K562 (cell line): ENCODE data around the gene SAMD14. TPM values are rescaled to one million over a fixed set of nuclear protein-coding genes. Genes with fewer than 3 reads are reported as not detected.

ENCODE experiments used
- BMI1 ChIP-seq: fragments of 150-350 bp; IDR thresholded peaks from 2 replicates; pipeline ENCODE4 v1.6.1; 2014; ENCODE audit warnings: low read length
- ETV5 ChIP-seq: sonication (generic); formaldehyde crosslinking; IDR thresholded peaks from 2 replicates; pipeline ENCODE4 v1.4.0; 2020; ENCODE audit warnings: low read depth, mild to moderate bottlenecking, missing genetic modification reagents
- KDM2B ChIP-seq: fragments of 250-450 bp; sonication (Bioruptor Pico); IDR thresholded peaks from 2 replicates; pipeline ENCODE4 v1.8.0; 2021; ENCODE audit warnings: mild to moderate bottlenecking, moderate library complexity
- MECOM ChIP-seq: fragments of 250-450 bp; sonication (Bioruptor Pico); IDR thresholded peaks from 2 replicates; pipeline ENCODE4 v1.8.0; 2022; ENCODE audit warnings: inconsistent platforms
- MYC ChIP-seq, 2 experiments: fragments of 250-450 bp in 1 of 2; sonication (Bioruptor Pico) in 1 of 2; IDR thresholded peaks; 2 replicates each; pipeline versions ENCODE4 v1.5.1 to v1.6.1; 2012 to 2021; ENCODE audit warnings: low read depth in 2 of 2, borderline replicate concordance in 1 of 2, improper control_type of control experiment in 1 of 2, low read length in 1 of 2, mild to moderate bottlenecking in 1 of 2, moderate library complexity in 1 of 2
- NFE2L1 ChIP-seq: fragments of 450-650 bp; IDR thresholded peaks from 2 replicates; pipeline ENCODE4 v1.6.1; 2016; ENCODE audit warnings: missing genetic modification characterization, low read depth, mild to moderate bottlenecking, missing compliant biosample characterization, moderate library complexity, borderline replicate concordance
- TAF9B ChIP-seq: fragments of 450-650 bp; IDR thresholded peaks from 2 replicates; pipeline ENCODE4 v1.6.1; 2018; ENCODE audit warnings: mild to moderate bottlenecking; ENCODE audit not compliant: partially characterized antibody
- YBX1 ChIP-seq: fragments of 450-650 bp; IDR thresholded peaks from 2 replicates; pipeline ENCODE4 v1.7.1; 2016; ENCODE audit warnings: mild to moderate bottlenecking
- ZNF175 ChIP-seq: fragments of 200-800 bp; sonication (Bioruptor generic); IDR thresholded peaks from 2 replicates; pipeline ENCODE4 v1.6.1; 2016; ENCODE audit warnings: low read depth, mild to moderate bottlenecking, missing genetic modification characterization, missing compliant biosample characterization
- ZNF253 ChIP-seq: fragments of 250-450 bp; sonication (Bioruptor Pico); conservative IDR thresholded peaks from 2 replicates; pipeline ENCODE4 v1.6.1; 2021; ENCODE audit warnings: mild to moderate bottlenecking
- ZNF3 ChIP-seq: fragments of 250-450 bp; sonication (Bioruptor Pico); IDR thresholded peaks from 2 replicates; pipeline ENCODE4 v1.5.0; 2021; ENCODE audit warnings: mild to moderate bottlenecking, moderate library complexity
- polyA plus RNA-seq, 8 experiments: library from polyadenylated mRNA; depleted of rRNA in 4 of 8; stranded (reverse) in 5 of 8; unstranded in 3 of 8; fragments of >200 nt; fragmentation: Nextera tagmentation in 2 of 8; fragmentation: Illumina TruSeq in 1 of 8; extraction: Ambion mirVana in 2 of 8; extraction: Trizol in 1 of 8; gene quantifications; 2 replicates each; pipeline versions ENCODE4 v1.2.1 to v1.2.3, GENCODE V29; 2011 to 2014; ENCODE audit warnings: inconsistent platforms in 1 of 8, missing spikeins in 1 of 8
- total RNA-seq, 7 experiments: library from RNA; depleted of rRNA in 6 of 7; stranded (reverse); fragments of >200 nt in 6 of 7; fragmentation: Illumina TruSeq in 2 of 7; extraction: Trizol in 2 of 7; gene quantifications; 2 replicates each; pipeline versions ENCODE4 v1.2.1 to v1.2.3, GENCODE V29; 2011 to 2021; ENCODE audit warnings: low replicate concordance in 1 of 7
- TF ChIP-seq, protein P1 (sequence below), 2 experiments: fragments of 450-650 bp; formaldehyde crosslinking in 1 of 2; IDR thresholded peaks; 2 replicates each; pipeline versions ENCODE4 v1.4.0 to v1.6.1; 2014 to 2020; ENCODE audit warnings: mild to moderate bottlenecking in 2 of 2, borderline replicate concordance in 1 of 2, low read depth in 1 of 2
- TF ChIP-seq, protein P2 (sequence below): fragments of 250-450 bp; sonication (Bioruptor Pico); IDR thresholded peaks from 2 replicates; pipeline ENCODE4 v1.4.0; 2020; ENCODE audit warnings: mild to moderate bottlenecking, moderate library complexity, borderline replicate concordance

SAMD14 gene
- total and polyA plus RNA-seq, 9 of the 15 experiments (the other 6 are each of a cell fraction or from before 2014, with no cell fraction given): 0.04 to 0.07 TPM; not detected in 7

DNA sequence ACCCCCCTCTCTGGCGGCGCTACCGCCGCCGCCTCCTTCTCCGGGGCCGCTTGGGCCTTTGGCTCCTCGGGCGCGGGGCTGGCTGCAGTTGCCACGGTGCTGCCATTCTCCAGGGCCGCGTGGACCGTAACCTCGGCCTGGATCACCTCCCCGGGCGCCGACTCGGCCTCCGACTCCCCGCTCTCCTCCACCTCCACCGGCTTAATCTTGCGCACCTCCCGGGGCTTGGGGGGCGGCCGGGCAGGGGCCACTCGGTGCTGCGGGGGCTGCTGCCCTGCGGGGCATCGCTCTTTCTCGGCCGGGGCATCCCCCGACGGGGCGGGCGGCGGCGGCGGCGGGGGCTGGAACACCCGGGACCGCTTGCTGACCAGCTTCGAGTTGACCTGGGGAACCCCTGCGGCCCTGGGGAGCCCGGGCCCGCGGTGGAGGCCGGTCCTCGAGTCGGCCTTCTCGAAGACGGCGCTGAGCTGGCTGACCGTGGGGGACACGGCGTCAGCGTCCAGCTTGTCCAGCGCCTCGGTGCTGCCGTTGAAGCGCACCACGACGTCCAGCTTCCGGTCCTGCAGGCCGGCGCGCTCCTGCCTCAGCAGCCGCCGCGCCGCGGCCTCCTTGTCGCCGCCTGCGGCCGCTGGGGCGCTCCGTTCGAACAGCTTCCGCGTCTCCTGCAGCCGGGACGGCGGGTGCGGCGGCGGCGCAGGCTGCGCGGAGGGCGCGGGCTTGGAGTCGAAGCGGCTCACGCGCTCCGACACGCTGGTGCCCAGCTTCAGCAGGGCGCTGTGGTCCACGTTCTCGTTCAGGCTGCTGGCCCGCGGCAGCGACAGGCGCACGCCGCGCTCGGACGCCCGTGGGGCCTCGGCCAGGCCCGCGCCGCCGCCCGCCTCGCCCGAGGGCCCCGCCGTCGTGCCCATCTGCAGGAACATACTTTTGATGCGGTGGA, 19.7 kb upstream of the SAMD14 start (continued):
- TF ChIP-seq, protein P1, sequence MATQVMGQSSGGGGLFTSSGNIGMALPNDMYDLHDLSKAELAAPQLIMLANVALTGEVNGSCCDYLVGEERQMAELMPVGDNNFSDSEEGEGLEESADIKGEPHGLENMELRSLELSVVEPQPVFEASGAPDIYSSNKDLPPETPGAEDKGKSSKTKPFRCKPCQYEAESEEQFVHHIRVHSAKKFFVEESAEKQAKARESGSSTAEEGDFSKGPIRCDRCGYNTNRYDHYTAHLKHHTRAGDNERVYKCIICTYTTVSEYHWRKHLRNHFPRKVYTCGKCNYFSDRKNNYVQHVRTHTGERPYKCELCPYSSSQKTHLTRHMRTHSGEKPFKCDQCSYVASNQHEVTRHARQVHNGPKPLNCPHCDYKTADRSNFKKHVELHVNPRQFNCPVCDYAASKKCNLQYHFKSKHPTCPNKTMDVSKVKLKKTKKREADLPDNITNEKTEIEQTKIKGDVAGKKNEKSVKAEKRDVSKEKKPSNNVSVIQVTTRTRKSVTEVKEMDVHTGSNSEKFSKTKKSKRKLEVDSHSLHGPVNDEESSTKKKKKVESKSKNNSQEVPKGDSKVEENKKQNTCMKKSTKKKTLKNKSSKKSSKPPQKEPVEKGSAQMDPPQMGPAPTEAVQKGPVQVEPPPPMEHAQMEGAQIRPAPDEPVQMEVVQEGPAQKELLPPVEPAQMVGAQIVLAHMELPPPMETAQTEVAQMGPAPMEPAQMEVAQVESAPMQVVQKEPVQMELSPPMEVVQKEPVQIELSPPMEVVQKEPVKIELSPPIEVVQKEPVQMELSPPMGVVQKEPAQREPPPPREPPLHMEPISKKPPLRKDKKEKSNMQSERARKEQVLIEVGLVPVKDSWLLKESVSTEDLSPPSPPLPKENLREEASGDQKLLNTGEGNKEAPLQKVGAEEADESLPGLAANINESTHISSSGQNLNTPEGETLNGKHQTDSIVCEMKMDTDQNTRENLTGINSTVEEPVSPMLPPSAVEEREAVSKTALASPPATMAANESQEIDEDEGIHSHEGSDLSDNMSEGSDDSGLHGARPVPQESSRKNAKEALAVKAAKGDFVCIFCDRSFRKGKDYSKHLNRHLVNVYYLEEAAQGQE (IDR thresholded peaks at IDR 0.05; ENCODE audit: borderline replicate concordance): peak; percentile 56
- TF ChIP-seq, protein P1 (CRISPR knock-in tag; IDR thresholded peaks at IDR 0.05; ENCODE audit: low read depth): peak; percentile 47; the same call in 1 of the 2 replicates
- no peak for TF ChIP-seq ZNF175 (CRISPR knock-in tag)
- TF ChIP-seq KDM2B (CRISPR knock-in tag): no peak
- no peak for TF ChIP-seq MECOM (CRISPR knock-in tag)
- 0 out of 2 replicates have a peak, but pooled peaks have one; percentile 35 for TF ChIP-seq MYC (IDR thresholded peaks at IDR 0.05; ENCODE audit: low read depth, low read length)
- no peak for TF ChIP-seq MYC (CRISPR knock-in tag; IDR thresholded peaks at IDR 0.05; ENCODE audit: borderline replicate concordance, low read depth)
- TF ChIP-seq NFE2L1 (tag): no peak
- TF ChIP-seq ETV5 (CRISPR knock-in tag): 0 out of 2 replicates have a peak, but pooled peaks have one; percentile 28
- no peak for TF ChIP-seq ZNF253 (CRISPR knock-in tag)
- TF ChIP-seq TAF9B: no peak
- TF ChIP-seq, protein P2, sequence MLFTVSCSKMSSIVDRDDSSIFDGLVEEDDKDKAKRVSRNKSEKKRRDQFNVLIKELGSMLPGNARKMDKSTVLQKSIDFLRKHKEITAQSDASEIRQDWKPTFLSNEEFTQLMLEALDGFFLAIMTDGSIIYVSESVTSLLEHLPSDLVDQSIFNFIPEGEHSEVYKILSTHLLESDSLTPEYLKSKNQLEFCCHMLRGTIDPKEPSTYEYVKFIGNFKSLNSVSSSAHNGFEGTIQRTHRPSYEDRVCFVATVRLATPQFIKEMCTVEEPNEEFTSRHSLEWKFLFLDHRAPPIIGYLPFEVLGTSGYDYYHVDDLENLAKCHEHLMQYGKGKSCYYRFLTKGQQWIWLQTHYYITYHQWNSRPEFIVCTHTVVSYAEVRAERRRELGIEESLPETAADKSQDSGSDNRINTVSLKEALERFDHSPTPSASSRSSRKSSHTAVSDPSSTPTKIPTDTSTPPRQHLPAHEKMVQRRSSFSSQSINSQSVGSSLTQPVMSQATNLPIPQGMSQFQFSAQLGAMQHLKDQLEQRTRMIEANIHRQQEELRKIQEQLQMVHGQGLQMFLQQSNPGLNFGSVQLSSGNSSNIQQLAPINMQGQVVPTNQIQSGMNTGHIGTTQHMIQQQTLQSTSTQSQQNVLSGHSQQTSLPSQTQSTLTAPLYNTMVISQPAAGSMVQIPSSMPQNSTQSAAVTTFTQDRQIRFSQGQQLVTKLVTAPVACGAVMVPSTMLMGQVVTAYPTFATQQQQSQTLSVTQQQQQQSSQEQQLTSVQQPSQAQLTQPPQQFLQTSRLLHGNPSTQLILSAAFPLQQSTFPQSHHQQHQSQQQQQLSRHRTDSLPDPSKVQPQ: no peak
- TF ChIP-seq BMI1: no peak
- TF ChIP-seq YBX1: no peak
- TF ChIP-seq ZNF3 (CRISPR knock-in tag): no peak
